Stimulated activated CD8-positive, alpha-beta memory T cell treated with anti-CD3 and anti-CD28 coated beads, Interleukin-7, amount 100 ng/mL, for 48 hours (primary cell): ENCODE results near the gene PRR14.
"Not testable (repeated sequence)": the region's sequence is repeated elsewhere in the genome, so short reads cannot be mapped to it uniquely, and the experiment has no call there.

Experiments
- DNase-seq, 2 donors: peaks; one replicate each; pipeline ENCODE4 v3.0.0-alpha.2; 2020; ENCODE audit warnings: low read depth in 1 of 2; ENCODE audit errors: extremely low read depth in 1 of 2

PRR14 gene

GRCh38 chr16:30688701-30689100 is 37.9 kb downstream of the PRR14 start:
- DNase-seq, result no peak

- no peak for DNase-seq
Observed at GRCh38 chr16:30691907-30692306, 41.1 kb downstream of the PRR14 start.

- no peak for DNase-seq
Observed at GRCh38 chr16:30692396-30693064, 41.8 kb downstream of the PRR14 start.

- no peak for DNase-seq
Observed at GRCh38 chr16:30694926-30695693, 44.4 kb downstream of the PRR14 start.

GRCh38 chr16:30696646-30697045 is 45.9 kb downstream of the PRR14 start:
- not testable (repeated sequence) for DNase-seq

GRCh38 chr16:30697264-30698138 is 46.7 kb downstream of the PRR14 start:
- no peak for DNase-seq

- DNase-seq, result peak; percentile 98
Observed at GRCh38 chr16:30698139-30698815, 47.5 kb downstream of the PRR14 start.

GRCh38 chr16:30698816-30699614 is 48.3 kb downstream of the PRR14 start, which contains the start of gene SRCAP:
TSS of gene SRCAP (plus strand) at chr16:30699171. CDS start at chr16:30700825, 1,654 bp downstream.
- peak; percentile 79 to 84 for DNase-seq

GRCh38 chr16:30699615-30700099 is 48.9 kb downstream of the PRR14 start:
- no peak for DNase-seq

- DNase-seq, result no peak
Observed at GRCh38 chr16:30700491-30700890, 49.7 kb downstream of the PRR14 start.

GRCh38 chr16:30700971-30701370 is 50.2 kb downstream of the PRR14 start:
- no peak for DNase-seq

- DNase-seq, result not testable (repeated sequence)
Observed at GRCh38 chr16:30703071-30703470, 52.3 kb downstream of the PRR14 start.

GRCh38 chr16:30703971-30704370 is 53.2 kb downstream of the PRR14 start:
- no peak for DNase-seq
